HUES48 (cell line): ENCODE data around the gene OR10A5.
"Not testable (repeated sequence)": the region's sequence is repeated elsewhere in the genome, so short reads cannot be mapped to it uniquely, and the experiment has no call there.

Source experiments
- H3K27ac ChIP-seq: one replicate; pipeline ENCODE4 v1.7.0; 2013; ENCODE audit warnings: low read depth, low read length, inconsistent platforms
- H3K27me3 ChIP-seq: 2 replicates; pipeline ENCODE4 v1.6.1; 2013; ENCODE audit warnings: mild to moderate bottlenecking, low read length; ENCODE audit not compliant: control insufficient read depth, insufficient read depth
- H3K36me3 ChIP-seq: 2 replicates; pipeline ENCODE4 v1.6.1; 2013; ENCODE audit warnings: low read length; ENCODE audit not compliant: control insufficient read depth, insufficient read depth
- H3K4me1 ChIP-seq: 2 replicates; pipeline ENCODE4 v1.6.1; 2013; ENCODE audit warnings: mild to moderate bottlenecking, low read length; ENCODE audit not compliant: control insufficient read depth, insufficient read depth
- H3K4me3 ChIP-seq: 2 replicates; pipeline ENCODE4 v1.5.1; 2013; ENCODE audit warnings: mild to moderate bottlenecking, low read depth, low read length
- H3K9ac ChIP-seq: 2 replicates; pipeline ENCODE4 v1.6.1; 2013; ENCODE audit warnings: mild to moderate bottlenecking, low read depth, low read length, moderate library complexity
- H3K9me3 ChIP-seq: 2 replicates; pipeline ENCODE4 v1.6.1; 2013; ENCODE audit warnings: low read length; ENCODE audit not compliant: control insufficient read depth, insufficient read depth

OR10A5 gene

DNA sequence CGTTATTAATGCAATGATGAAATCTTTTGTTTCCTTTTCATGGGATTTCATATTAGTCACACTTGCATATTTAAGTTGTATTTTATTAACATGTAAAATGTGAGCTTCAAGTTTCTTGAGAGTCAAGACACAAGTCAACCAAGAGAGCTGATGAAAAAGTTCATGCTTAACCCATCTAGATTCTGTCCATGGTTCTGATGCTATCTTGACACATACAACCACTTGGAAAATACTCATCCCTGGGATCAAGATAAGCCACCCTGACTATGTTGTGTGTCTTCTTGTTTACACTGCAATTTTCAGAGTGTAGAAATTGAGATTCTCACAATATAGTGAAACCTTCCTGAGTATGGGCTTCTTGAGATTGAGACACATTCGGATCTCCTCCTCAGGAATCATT, 30.3 kb downstream of the OR10A5 start:
- no peaks in the 10 kb centered on the region for H3K4me1 ChIP-seq
- H3K27ac ChIP-seq, result no peak overlapping the region
- no peaks in the 10 kb centered on the region for H3K36me3 ChIP-seq
- no peaks in the 10 kb centered on the region for H3K27me3 ChIP-seq
- H3K4me3 ChIP-seq, result no peak overlapping the region
- no peak overlapping the region for H3K9ac ChIP-seq
- H3K9me3 ChIP-seq, result no peaks in the 10 kb centered on the region; the same call in 1 of the 2 replicates

DNA sequence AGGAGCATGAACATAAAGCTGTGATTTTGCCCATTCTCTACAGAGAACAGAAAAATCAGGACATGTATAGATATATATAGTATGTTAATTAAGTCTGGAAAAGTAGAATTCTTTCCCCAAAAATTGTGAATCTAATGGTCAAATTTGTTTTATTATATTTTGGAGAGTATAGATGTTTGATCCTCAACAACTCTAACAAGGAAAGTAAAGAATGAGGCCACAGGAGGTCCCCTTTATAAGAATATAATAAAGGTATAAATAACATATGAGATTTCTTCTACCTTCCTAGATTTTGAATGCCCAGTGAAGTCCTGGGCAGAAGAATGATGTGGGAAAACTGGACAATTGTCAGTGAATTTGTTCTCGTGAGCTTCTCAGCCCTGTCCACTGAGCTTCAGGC, 30.8 kb downstream of the OR10A5 start, which contains the start of gene OR10A4:
OR10A4 (plus strand) TSS at position 301 of the 400 bp plus-strand sequence; CDS start at position 324, 23 bp downstream.
- H3K9ac ChIP-seq, result no peak within 1 kb of the TSS
- no peaks in the 10 kb centered on the region for H3K27me3 ChIP-seq
- no peak within 1 kb of the TSS for H3K4me3 ChIP-seq
- H3K4me1 ChIP-seq, result no peaks in the 10 kb centered on the region
- no peaks in the 10 kb centered on the region for H3K36me3 ChIP-seq
- H3K9me3 ChIP-seq, result no peaks in the 10 kb centered on the region; the same call in 1 of the 2 replicates
- no peak within 1 kb of the TSS for H3K27ac ChIP-seq

DNA sequence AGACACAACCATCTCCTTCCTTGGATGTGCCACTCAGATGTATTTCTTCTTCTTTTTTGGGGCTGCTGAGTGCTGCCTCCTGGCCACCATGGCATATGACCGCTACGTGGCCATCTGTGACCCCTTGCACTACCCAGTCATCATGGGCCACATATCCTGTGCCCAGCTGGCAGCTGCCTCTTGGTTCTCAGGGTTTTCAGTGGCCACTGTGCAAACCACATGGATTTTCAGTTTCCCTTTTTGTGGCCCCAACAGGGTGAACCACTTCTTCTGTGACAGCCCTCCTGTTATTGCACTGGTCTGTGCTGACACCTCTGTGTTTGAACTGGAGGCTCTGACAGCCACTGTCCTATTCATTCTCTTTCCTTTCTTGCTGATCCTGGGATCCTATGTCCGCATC, 31.4 kb downstream of the OR10A5 start:
- Histone ChIP-seq H3K36me3 (no peaks in the 10 kb centered on the region), H3K9me3 (no peaks in the 10 kb centered on the region; the same call in 1 of the 2 replicates), H3K4me1 (no peaks in the 10 kb centered on the region), H3K4me3 (no peak overlapping the region), H3K9ac (no peak overlapping the region), H3K27ac (no peak overlapping the region), H3K27me3 (no peaks in the 10 kb centered on the region)

DNA sequence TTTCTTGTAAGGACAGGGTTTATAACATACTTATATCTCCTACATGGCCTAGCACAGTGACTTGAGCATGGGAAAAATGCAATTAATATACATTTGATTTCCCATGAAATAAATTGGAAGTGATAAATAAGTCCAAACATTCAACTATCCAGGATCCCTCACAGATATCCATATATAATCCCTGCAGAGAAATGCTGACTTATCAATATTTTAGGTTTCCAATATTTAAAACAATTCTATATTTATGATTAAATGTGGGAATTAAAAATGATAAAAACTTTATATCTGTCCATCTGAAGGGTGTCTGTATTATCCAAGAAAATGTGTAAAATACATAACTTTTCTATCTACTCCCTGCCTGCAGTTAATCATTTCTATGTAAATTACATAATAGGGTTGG, 37.3 kb downstream of the OR10A5 start:
- H3K36me3 ChIP-seq, result no peaks in the 10 kb centered on the region
- H3K4me1 ChIP-seq, result no peaks in the 10 kb centered on the region
- no peak overlapping the region for H3K4me3 ChIP-seq
- H3K27ac ChIP-seq, result no peak overlapping the region
- H3K9ac ChIP-seq, result no peak overlapping the region
- H3K9me3 ChIP-seq, result no peaks in the 10 kb centered on the region
- H3K27me3 ChIP-seq, result no peaks in the 10 kb centered on the region

DNA sequence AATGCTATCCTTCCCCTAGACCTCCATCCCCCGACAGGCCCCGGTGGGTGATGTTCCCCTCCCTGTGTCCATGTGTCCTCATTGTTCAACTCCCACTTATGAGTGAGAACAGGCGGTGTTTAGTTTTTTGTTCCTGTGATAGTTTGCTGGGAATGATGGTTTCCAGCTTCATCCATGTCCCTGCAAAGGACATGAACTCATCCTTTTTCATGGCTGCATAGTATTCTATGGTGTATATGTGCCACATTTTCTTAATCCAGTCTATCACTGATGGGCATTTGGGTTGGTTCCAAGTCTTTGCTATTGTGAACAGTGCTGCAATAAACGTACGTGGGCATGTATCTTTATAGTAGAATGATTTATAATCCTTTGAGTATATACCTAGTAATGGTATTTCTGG, 42.2 kb downstream of the OR10A5 start:
- not testable (repeated sequence) for H3K27ac ChIP-seq, H3K4me1 ChIP-seq, H3K27me3 ChIP-seq, H3K9ac ChIP-seq, H3K9me3 ChIP-seq, H3K36me3 ChIP-seq, H3K4me3 ChIP-seq

DNA sequence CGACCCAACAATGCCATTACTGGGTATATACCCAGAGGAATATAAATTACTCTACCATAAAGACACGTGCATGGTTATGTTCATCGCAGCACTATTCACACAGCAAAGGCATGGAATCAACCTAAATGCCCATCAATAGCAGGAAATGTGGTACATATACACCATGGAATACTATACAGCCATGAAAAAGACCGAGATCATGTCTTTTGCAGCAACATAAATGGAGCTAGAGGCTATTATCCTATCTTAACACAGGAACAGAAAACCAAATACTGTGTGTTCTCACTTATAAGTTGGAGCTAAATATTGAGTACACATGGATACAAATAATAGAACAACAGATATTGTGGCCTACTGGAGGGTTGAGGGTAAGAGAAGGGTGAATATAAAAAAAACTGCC, 43.3 kb downstream of the OR10A5 start:
- no peaks in the 10 kb centered on the region for H3K9me3 ChIP-seq
- H3K4me3 ChIP-seq, result no peak overlapping the region
- H3K27me3 ChIP-seq, result no peaks in the 10 kb centered on the region
- H3K27ac ChIP-seq, result no peak overlapping the region
- H3K4me1 ChIP-seq, result no peaks in the 10 kb centered on the region
- no peak overlapping the region for H3K9ac ChIP-seq
- no peaks in the 10 kb centered on the region for H3K36me3 ChIP-seq

DNA sequence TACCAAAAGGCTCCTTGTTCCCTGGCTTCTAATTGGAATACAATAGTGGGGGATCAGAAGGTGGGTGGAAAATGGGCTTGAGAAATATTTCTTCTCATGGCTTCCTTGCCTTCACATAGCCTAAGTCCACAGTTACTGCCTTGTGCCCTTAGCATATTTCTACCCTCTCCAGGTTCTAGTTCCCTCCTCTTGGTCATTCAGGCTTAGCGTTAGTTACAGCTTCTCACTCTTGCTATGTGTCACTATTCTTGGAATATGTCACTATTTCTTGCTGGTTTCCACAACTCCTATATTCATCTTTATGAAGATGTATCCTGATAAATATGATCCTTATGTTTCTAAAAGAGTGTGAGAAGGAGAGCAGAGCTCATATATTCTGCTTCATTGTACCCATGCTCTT, 44.4 kb downstream of the OR10A5 start:
- Histone ChIP-seq H3K27ac (no peak overlapping the region), H3K36me3 (no peaks in the 10 kb centered on the region), H3K4me3 (no peak overlapping the region), H3K27me3 (no peaks in the 10 kb centered on the region), H3K9ac (no peak overlapping the region), H3K9me3 (no peaks in the 10 kb centered on the region), H3K4me1 (no peaks in the 10 kb centered on the region)

DNA sequence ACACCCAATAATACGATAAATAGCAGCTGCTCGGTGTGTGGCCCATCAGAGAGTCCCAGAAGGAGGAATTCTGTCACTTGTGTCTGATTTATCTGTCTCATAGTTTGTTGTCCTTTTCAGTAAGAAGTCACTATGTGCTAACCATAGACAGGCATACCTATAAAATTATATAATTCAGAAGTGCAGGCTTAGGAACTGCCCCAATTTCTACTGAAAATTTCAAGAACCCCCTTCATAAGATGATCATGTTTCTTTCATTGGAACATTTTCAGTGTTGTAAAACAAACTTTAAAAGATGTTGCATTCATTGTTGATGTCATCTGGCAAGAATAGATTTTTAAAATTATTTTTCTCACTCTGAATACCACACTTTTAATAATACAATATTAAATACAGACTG, 46.9 kb downstream of the OR10A5 start, which contains the start of gene OR2D2:
OR2D2 (minus strand) TSS at position 101 of the 400 bp plus-strand sequence; CDS start at position 101, 0 bp downstream.
- Histone ChIP-seq H3K9ac (no peak within 1 kb of the TSS), H3K36me3 (no peaks in the 10 kb centered on the region), H3K4me3 (no peak within 1 kb of the TSS), H3K4me1 (no peaks in the 10 kb centered on the region), H3K9me3 (no peaks in the 10 kb centered on the region), H3K27me3 (no peaks in the 10 kb centered on the region), H3K27ac (no peak within 1 kb of the TSS)

DNA sequence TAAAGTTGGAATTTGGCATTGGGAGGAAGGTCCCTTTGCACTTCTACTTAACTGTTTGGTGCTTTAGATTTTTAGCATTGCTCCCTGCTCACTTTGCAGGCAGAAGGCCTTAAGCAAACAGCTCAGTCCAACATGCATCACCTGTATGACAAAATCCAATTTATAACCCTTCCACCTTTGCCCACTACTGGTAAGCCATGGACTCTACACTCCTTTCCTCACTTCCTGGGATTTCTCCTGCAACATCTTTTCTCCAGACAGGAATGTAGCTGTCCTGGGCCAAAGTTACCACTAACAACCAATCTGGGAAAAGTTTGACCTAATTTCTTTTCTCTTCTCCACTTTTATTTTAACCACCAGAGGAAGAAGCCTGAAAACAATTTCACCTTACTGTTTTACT, 48.6 kb downstream of the OR10A5 start:
- Histone ChIP-seq H3K4me3 (no peak overlapping the region), H3K9ac (no peak overlapping the region), H3K36me3 (no peaks in the 10 kb centered on the region), H3K9me3 (no peaks in the 10 kb centered on the region), H3K27me3 (no peaks in the 10 kb centered on the region), H3K27ac (no peak overlapping the region), H3K4me1 (no peaks in the 10 kb centered on the region)

DNA sequence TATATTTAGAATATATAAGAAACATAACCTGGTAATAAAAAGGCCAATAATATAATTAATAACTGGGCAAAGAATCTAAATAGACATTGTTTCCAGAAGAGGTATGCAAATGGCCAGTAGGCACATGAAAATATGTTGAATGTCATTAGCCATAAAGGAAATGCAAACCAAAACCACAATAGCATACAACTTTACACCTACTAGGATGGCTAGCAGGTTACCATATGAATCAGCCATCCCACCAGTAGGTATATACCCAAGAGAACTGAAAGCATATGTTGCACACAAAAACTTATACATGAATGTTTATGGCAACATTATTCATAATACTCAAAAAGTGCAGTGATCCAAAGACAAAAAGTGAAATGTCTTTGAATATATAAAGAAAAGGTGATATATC, 49.5 kb downstream of the OR10A5 start:
- Histone ChIP-seq H3K4me1 (no peaks in the 10 kb centered on the region), H3K4me3 (no peak overlapping the region)

More for the DNA sequence above, 49.5 kb downstream of the OR10A5 start:
- no peak overlapping the region for H3K9ac ChIP-seq
- H3K36me3 ChIP-seq, result no peaks in the 10 kb centered on the region
- no peak overlapping the region for H3K27ac ChIP-seq
- no peaks in the 10 kb centered on the region for H3K9me3 ChIP-seq
- H3K27me3 ChIP-seq, result no peaks in the 10 kb centered on the region
